Mammary microvascular endothelial cell (primary cell): ENCODE measurements around the gene FXYD6. TPM values are rescaled to one million over a fixed set of nuclear protein-coding genes. Genes with fewer than 3 reads are reported as not detected.

Experiments used
- total RNA-seq: library from RNA; depleted of rRNA; stranded (reverse); fragments of >200 nt; gene quantifications from 2 replicates; pipeline ENCODE4 v1.2.3, GENCODE V29; 2015

Gene FXYD6, protein sequence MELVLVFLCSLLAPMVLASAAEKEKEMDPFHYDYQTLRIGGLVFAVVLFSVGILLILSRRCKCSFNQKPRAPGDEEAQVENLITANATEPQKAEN
- 0.30 TPM in 1 of 2 replicates, not detected in the other for total RNA-seq

GRCh38 chr11:117876341-117877119 lies at the start of gene FXYD6:
FXYD6 (minus strand) TSS chr11:117876658; CDS start chr11:117842776, 33,882 bp downstream.

DNA sequence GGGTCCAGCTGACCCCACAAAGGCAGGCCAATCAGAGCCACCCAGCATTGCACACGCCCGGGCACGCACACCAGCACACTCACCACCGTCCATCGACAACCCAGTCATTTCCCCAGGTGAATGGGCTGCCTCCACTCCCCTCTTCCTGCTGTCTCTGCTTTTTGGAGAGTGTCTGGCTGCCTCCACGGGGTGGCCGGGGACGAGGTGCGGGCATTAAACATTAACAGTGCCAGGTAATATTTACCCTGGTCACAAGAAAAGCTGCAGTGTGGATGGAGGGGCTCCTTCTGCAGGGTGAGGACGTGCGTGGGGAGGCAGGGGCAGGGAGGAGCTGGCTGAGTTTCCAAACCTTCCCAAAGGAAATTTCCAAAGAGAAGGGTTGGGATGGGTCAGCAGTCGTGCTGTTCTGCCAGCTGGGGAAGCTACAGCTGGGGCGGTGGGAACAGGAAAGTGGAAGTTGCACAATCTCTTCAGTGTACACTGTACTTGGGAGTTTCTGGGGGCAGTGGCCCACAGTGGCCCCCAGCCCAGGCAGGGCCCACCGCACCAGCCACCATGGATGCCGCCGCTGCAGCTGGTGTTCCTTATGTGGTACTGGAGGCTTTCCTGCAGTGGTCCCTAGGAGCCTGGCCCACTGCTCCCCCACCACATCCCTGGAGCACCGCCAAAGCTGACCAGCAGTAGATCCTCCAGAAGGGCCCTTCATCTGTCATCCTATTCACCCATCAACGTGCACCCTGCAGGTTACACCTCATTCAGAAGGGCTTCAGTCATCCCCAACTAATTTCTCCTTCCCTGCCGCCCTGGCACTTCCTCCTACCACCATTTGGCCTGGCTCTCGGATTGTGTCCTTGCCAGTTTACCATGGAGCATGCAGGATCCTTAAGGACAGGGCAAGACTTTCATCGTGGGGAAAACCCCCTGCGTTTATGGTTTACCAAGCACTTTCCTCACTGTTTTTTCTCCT lies 51.6 kb downstream of the FXYD6 start, which contains the start of gene FXYD2:
Gene FXYD2 (minus strand): TSS at position 174 of the 967 bp plus-strand sequence. CDS start 66 bp downstream, at position 108.

GRCh38 chr11:117796872-117797529 lies 79.5 kb downstream of the FXYD6 start, which contains the start of gene DSCAML1:
DSCAML1 (minus strand) TSS chr11:117797216; CDS start chr11:117797079, 137 bp downstream.

Other genes starting within 250 kb of the FXYD6 start
- gene DSCAML1, start 79.4 kb downstream of the FXYD6 start, total RNA-seq = not detected in 2 replicates
- gene FXYD2, start 51.9 kb downstream of the FXYD6 start, total RNA-seq = 0.30 TPM in 1 of 2 replicates, not detected in the other
- not detected in 2 replicates for gene TMPRSS13, start 52.7 kb upstream of the FXYD6 start, total RNA-seq
- gene IL10RA, start 109.7 kb upstream of the FXYD6 start, total RNA-seq = 0.54 TPM in 1 of 2 replicates, not detected in the other
- not detected in 2 replicates for gene TMPRSS4, start 200.4 kb upstream of the FXYD6 start, total RNA-seq
- not detected in 2 replicates for gene SMIM35, start 210.3 kb upstream of the FXYD6 start, total RNA-seq